ENCODE results near the gene DMBX1.

The DMBX1 gene

GRCh38 chr1:46533179-46533864 lies 43.7 kb downstream of the DMBX1 start:
- H3K4me1 ChIP-seq (ENCODE audit: insufficient read depth, low read length, severe bottlenecking): no peaks in the 10 kb centered on the region
- H3K9ac ChIP-seq (ENCODE audit: low read length): no peak overlapping the region
- TF ChIP-seq EZH2 (IDR thresholded peaks at IDR 0.05; ENCODE audit: borderline replicate concordance, low read length): no peak
- no peak for TF ChIP-seq CTCF (IDR thresholded peaks at IDR 0.05; ENCODE audit: low read length)
- H3K79me2 ChIP-seq (ENCODE audit: insufficient read depth, low read length): no peaks in the 10 kb centered on the region
- no peaks in the 10 kb centered on the region for H3K9me3 ChIP-seq (ENCODE audit: low read length)
- H3K36me3 ChIP-seq (ENCODE audit: insufficient read depth, low read length): no peaks in the 10 kb centered on the region; the same call in 1 of the 2 replicates
- H3K27ac ChIP-seq (ENCODE audit: low read depth, low read length, poor library complexity, severe bottlenecking): no peak overlapping the region
- H3K9me2 ChIP-seq (ENCODE audit: low read depth, low read length): no peaks in the 10 kb centered on the region
- no peak overlapping the region for H3K4me3 ChIP-seq (ENCODE audit: low read depth, low read length, poor library complexity, severe bottlenecking)
- no peak overlapping the region for H3K4me2 ChIP-seq (ENCODE audit: low read length)
- no peaks in the 10 kb centered on the region for H4K20me1 ChIP-seq (ENCODE audit: insufficient read depth, low read length)
- peaks cover 7% of the 10 kb centered on the region; the same call in 1 of the 2 replicates for H3K27me3 ChIP-seq (ENCODE audit: insufficient read depth, low read length)
- no peak overlapping the region for H2AFZ ChIP-seq (ENCODE audit: low read length)
- no peaks in the 10 kb centered on the region for H3F3A ChIP-seq (ENCODE audit: insufficient read depth, low read length)

- Histone ChIP-seq H3K79me2 (ENCODE audit: insufficient read depth, low read length) (no peaks in the 10 kb centered on the region), H3K9me2 (ENCODE audit: low read depth, low read length) (no peaks in the 10 kb centered on the region), H3K36me3 (ENCODE audit: insufficient read depth, low read length) (no peaks in the 10 kb centered on the region; the same call in 1 of the 2 replicates), H3K27ac (ENCODE audit: low read depth, low read length, poor library complexity, severe bottlenecking) (no peak overlapping the region), H2AFZ (ENCODE audit: low read length) (no peak overlapping the region), H3F3A (ENCODE audit: insufficient read depth, low read length) (no peaks in the 10 kb centered on the region), H3K4me1 (ENCODE audit: insufficient read depth, low read length, severe bottlenecking) (no peaks in the 10 kb centered on the region), H3K4me3 (ENCODE audit: low read depth, low read length, poor library complexity, severe bottlenecking) (no peak overlapping the region), H3K9me3 (ENCODE audit: low read length) (no peaks in the 10 kb centered on the region), H3K9ac (ENCODE audit: low read length) (no peak overlapping the region), H4K20me1 (ENCODE audit: insufficient read depth, low read length) (no peaks in the 10 kb centered on the region), H3K4me2 (ENCODE audit: low read length) (no peak overlapping the region), H3K27me3 (ENCODE audit: insufficient read depth, low read length) (peaks cover 7% of the 10 kb centered on the region; the same call in 1 of the 2 replicates)
- TF ChIP-seq EZH2 (IDR thresholded peaks at IDR 0.05; ENCODE audit: borderline replicate concordance, low read length): no peak
- peak; percentile 56 for TF ChIP-seq CTCF (IDR thresholded peaks at IDR 0.05; ENCODE audit: low read length)
Observed at GRCh38 chr1:46535063-46535462, 45.4 kb downstream of the DMBX1 start.

GRCh38 chr1:46536527-46536926 lies 46.9 kb downstream of the DMBX1 start:
- H3F3A ChIP-seq (ENCODE audit: insufficient read depth, low read length): no peaks in the 10 kb centered on the region
- no peak overlapping the region for H3K4me3 ChIP-seq (ENCODE audit: low read depth, low read length, poor library complexity, severe bottlenecking)
- H3K9me2 ChIP-seq (ENCODE audit: low read depth, low read length): no peaks in the 10 kb centered on the region
- H3K79me2 ChIP-seq (ENCODE audit: insufficient read depth, low read length): no peaks in the 10 kb centered on the region
- H3K27ac ChIP-seq (ENCODE audit: low read depth, low read length, poor library complexity, severe bottlenecking): no peak overlapping the region
- no peaks in the 10 kb centered on the region for H3K9me3 ChIP-seq (ENCODE audit: low read length)
- no peak overlapping the region for H3K4me2 ChIP-seq (ENCODE audit: low read length)
- H3K4me1 ChIP-seq (ENCODE audit: insufficient read depth, low read length, severe bottlenecking): no peaks in the 10 kb centered on the region
- H3K27me3 ChIP-seq (ENCODE audit: insufficient read depth, low read length): peaks cover 7% of the 10 kb centered on the region; the same call in 1 of the 2 replicates
- TF ChIP-seq EZH2 (IDR thresholded peaks at IDR 0.05; ENCODE audit: borderline replicate concordance, low read length): no peak
- no peak for TF ChIP-seq CTCF (IDR thresholded peaks at IDR 0.05; ENCODE audit: low read length)
- H3K9ac ChIP-seq (ENCODE audit: low read length): no peak overlapping the region
- H4K20me1 ChIP-seq (ENCODE audit: insufficient read depth, low read length): no peaks in the 10 kb centered on the region
- H2AFZ ChIP-seq (ENCODE audit: low read length): no peak overlapping the region
- H3K36me3 ChIP-seq (ENCODE audit: insufficient read depth, low read length): no peaks in the 10 kb centered on the region; the same call in 1 of the 2 replicates
